Skeletal muscle tissue (tissue), 4 donors: Measurements from ENCODE around the gene LPAR3. TPM values are rescaled to one million over a fixed set of nuclear protein-coding genes. Genes with fewer than 3 reads are reported as not detected.

ENCODE experiments used
- H3K27ac ChIP-seq: one replicate; pipeline ENCODE4 v1.7.0; 2013; ENCODE audit warnings: mild to moderate bottlenecking, low read depth, low read length, inconsistent platforms
- H3K27me3 ChIP-seq, 3 donors: one replicate each; pipeline ENCODE4 v1.7.0; 2013; ENCODE audit warnings: low read length in 3 of 3; ENCODE audit not compliant: control insufficient read depth in 3 of 3, insufficient read depth in 3 of 3
- H3K36me3 ChIP-seq, 3 donors: one replicate each; pipeline ENCODE4 v1.7.0; 2013; ENCODE audit warnings: low read length in 3 of 3; ENCODE audit not compliant: control insufficient read depth in 3 of 3, insufficient read depth in 3 of 3
- H3K4me1 ChIP-seq, 3 donors: one replicate each; pipeline ENCODE4 v1.7.0; 2013; ENCODE audit warnings: low read length in 3 of 3, mild to moderate bottlenecking in 3 of 3; ENCODE audit not compliant: control insufficient read depth in 3 of 3, insufficient read depth in 3 of 3
- H3K4me3 ChIP-seq, 3 donors: one replicate each; pipeline ENCODE4 v1.7.0; 2013; ENCODE audit warnings: low read length in 3 of 3
- H3K9ac ChIP-seq, 3 donors: one replicate each; pipeline ENCODE4 v1.7.0; 2013; ENCODE audit warnings: low read length in 3 of 3, mild to moderate bottlenecking in 3 of 3, moderate library complexity in 2 of 3, low read depth in 1 of 3
- H3K9me3 ChIP-seq, 3 donors: one replicate each; pipeline ENCODE4 v1.7.0; 2013; ENCODE audit warnings: low read length in 3 of 3; ENCODE audit not compliant: control insufficient read depth in 3 of 3
- total RNA-seq: library from RNA; depleted of rRNA; stranded (reverse); fragments of >200 nt; gene quantifications from one replicate; pipeline ENCODE4 v1.2.3, GENCODE V29; 2014
- donor health status: Osteomylitis.

Gene LPAR3
- total RNA-seq, 1 donor from 2014 or later = under 0.01 TPM

GRCh38 chr1:84771895-84772294 lies 121.1 kb downstream of the LPAR3 start:
- H3K27ac ChIP-seq = no peak overlapping the region
- H3K36me3 ChIP-seq = no peaks in the 10 kb centered on the region
- H3K9me3 ChIP-seq = no peaks in the 10 kb centered on the region
- H3K27me3 ChIP-seq = peaks cover 0 to 6% (median 0%) of the 10 kb centered on the region in 3 donors
- no peak overlapping the region for H3K4me3 ChIP-seq
- no peaks in the 10 kb centered on the region for H3K4me1 ChIP-seq
- no peak overlapping the region for H3K9ac ChIP-seq

GRCh38 chr1:84770481-84770880 lies 122.5 kb downstream of the LPAR3 start:
- Histone ChIP-seq H3K4me1 (no peaks in the 10 kb centered on the region), H3K27ac (no peak overlapping the region), H3K27me3 (peaks cover 1 to 11% (median 6%) of the 10 kb centered on the region in 3 donors), H3K9ac (no peak overlapping the region), H3K36me3 (no peaks in the 10 kb centered on the region), H3K4me3 (no peak overlapping the region), H3K9me3 (no peaks in the 10 kb centered on the region)

DNA sequence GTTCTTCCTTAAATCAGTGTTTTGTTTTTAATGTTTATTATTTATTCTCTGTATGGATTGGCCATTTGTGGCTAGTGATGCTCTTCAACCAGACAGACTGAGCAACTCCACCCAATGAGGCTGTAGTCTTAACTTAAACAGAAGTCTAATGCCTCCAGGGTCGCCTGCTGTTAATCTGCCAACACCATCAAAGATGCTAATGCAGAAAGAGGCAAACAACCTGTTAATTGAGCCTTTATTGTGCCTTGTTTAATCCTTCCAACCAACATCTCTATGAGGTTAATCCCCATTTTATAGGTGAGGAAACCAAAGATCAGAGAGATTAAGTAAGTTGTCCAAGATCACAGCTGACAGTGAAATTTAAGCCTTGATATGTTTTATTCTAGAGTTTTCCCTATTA lies 123.4 kb downstream of the LPAR3 start:
- Histone ChIP-seq H3K4me1 (no peaks in the 10 kb centered on the region), H3K9ac (no peak overlapping the region), H3K9me3 (no peaks in the 10 kb centered on the region), H3K36me3 (no peaks in the 10 kb centered on the region), H3K27me3 (peaks cover 7 to 12% (median 9%) of the 10 kb centered on the region in 3 donors), H3K4me3 (no peak overlapping the region), H3K27ac (no peak overlapping the region)

DNA sequence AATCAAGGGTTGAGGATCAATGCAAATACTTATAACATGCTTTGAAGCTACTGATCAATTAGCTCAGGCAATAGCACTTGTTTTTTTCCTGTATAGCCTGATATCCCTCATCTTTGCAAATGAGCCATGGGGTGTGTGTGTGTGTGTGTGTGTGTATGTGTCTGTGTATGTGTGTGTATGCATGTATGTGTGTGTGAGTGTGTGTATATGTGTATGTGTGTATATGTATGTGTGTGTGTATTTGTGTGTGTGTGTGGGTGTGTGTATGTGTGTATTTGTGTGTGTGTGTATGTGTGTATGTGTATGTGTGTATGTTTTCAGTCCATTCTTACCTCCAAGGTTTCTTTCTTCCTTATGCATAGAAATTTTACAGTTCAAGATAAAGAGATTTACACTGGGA lies 124.4 kb downstream of the LPAR3 start:
- H3K27ac ChIP-seq = no peak overlapping the region
- no peak overlapping the region for H3K4me3 ChIP-seq
- no peaks in the 10 kb centered on the region for H3K36me3 ChIP-seq
- no peaks in the 10 kb centered on the region for H3K4me1 ChIP-seq
- peaks cover 8 to 18% (median 9%) of the 10 kb centered on the region in 3 donors for H3K27me3 ChIP-seq
- H3K9me3 ChIP-seq = no peaks in the 10 kb centered on the region
- no peak overlapping the region for H3K9ac ChIP-seq

DNA sequence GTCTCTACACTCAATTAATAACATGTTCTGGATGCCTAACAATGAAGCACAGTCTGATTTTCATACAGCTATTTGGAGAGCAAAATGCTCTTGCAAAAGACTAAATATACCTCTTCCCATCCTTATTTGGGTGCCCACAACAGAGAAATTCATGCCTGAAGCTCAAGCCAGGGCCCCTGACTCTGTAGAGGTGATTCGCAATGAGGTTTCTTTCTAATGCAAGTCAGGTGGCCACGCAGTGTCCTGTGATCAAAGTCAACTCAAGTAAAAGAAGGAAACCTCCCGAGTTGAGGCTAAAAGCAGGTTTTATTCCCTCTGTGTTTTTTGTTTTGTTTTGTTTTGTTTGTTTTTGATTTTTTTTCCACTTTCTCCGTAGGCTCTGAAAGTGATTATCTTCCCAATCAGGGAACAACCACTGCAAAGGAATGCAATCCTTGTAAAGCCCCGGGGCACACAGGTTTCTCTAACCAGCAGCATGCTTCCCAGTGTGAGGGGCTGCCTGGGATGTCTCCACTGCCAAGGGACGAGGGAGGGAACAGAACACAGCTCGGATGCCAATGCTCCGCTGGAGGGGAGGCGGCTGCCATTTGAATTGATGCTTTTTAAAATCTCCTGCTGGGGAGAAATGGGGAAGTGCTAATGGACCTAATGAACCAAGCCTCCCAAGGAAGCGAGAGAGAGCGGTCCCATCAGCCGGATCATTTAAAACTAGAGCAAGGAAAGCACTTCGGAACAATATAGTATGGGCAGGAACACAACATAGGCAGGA lies 128.9 kb downstream of the LPAR3 start:
- Histone ChIP-seq H3K4me3 (no peak overlapping the region), H3K4me1 (no peaks in the 10 kb centered on the region), H3K9me3 (no peaks in the 10 kb centered on the region), H3K27ac (no peak overlapping the region), H3K36me3 (no peaks in the 10 kb centered on the region), H3K9ac (no peak overlapping the region), H3K27me3 (peaks cover 8 to 19% (median 9%) of the 10 kb centered on the region in 3 donors)

GRCh38 chr1:84762664-84763063 lies 130.3 kb downstream of the LPAR3 start:
- Histone ChIP-seq H3K4me1 (peaks cover 0 to 3% (median 0%) of the 10 kb centered on the region in 3 donors), H3K4me3 (no peak overlapping the region), H3K9ac (no peak overlapping the region), H3K9me3 (no peaks in the 10 kb centered on the region), H3K27ac (no peak overlapping the region), H3K36me3 (no peaks in the 10 kb centered on the region), H3K27me3 (peaks cover 8 to 19% (median 9%) of the 10 kb centered on the region in 3 donors)

Other genes starting within 250 kb of the LPAR3 start
- gene SSX2IP, start 202.7 kb downstream of the LPAR3 start, total RNA-seq = 7.8 TPM
- not detected for gene MCOLN2, start 103.9 kb upstream of the LPAR3 start, total RNA-seq
- 0.52 TPM for gene MCOLN3, start 155.3 kb upstream of the LPAR3 start, total RNA-seq